Body of pancreas (tissue), 4 donors: ENCODE measurements around the gene RAD51C. TPM values are rescaled to one million over a fixed set of nuclear protein-coding genes. Genes with fewer than 3 reads are reported as not detected.
A peak's percentile ranks its signal among the peaks of the same experiment; 100 is the strongest.

Experiments
- ATAC-seq: fragments of 150-250 bp; one replicate; pipeline ENCODE4 v1.9.1; 2016
- DNase-seq, 4 donors: peaks; one replicate each; pipeline ENCODE4 v3.0.0-alpha.2; 2019
- H3K27ac ChIP-seq, 4 donors: fragments of 200-600 bp; sonication (generic); 1 replicate in 3 of 4; 2 replicates in 1 of 4; pipeline versions ENCODE4 v1.5.1 to v1.6.1; 2016 to 2019; ENCODE audit warnings: mild to moderate bottlenecking in 1 of 4, mixed read lengths in 1 of 4, moderate library complexity in 1 of 4
- H3K27me3 ChIP-seq, 2 donors: fragments of 200-600 bp; sonication (generic); one replicate each; pipeline ENCODE4 v1.6.0; 2016; ENCODE audit warnings: mild to moderate bottlenecking in 1 of 2
- H3K36me3 ChIP-seq, 2 donors: fragments of 200-600 bp; sonication (generic); replicated peaks in 1 of 2; 2 replicates each; pipeline ENCODE4 v1.5.1; 2016; ENCODE audit warnings: low read depth in 2 of 2; ENCODE audit not compliant: insufficient read depth in 1 of 2
- H3K4me1 ChIP-seq: fragments of 200-600 bp; sonication (generic); one replicate; pipeline ENCODE4 v1.6.0; 2016
- H3K4me3 ChIP-seq, 2 donors: fragments of 200-600 bp; sonication (generic); 1 replicate in 1 of 2; 2 replicates in 1 of 2; pipeline ENCODE4 v1.5.1; 2016 to 2019
- H3K9me3 ChIP-seq, 3 donors: fragments of 200-600 bp; sonication (generic); 1 replicate in 2 of 3; 2 replicates in 1 of 3; pipeline ENCODE4 v1.5.1; 2016
- POLR2A ChIP-seq, 3 donors: fragments of 450-650 bp; IDR thresholded peaks; one replicate each; pipeline ENCODE4 v1.6.1; 2016; ENCODE audit warnings: antibody characterized with exemption in 3 of 3, mild to moderate bottlenecking in 2 of 3
- WGBS, 2 donors: methylation state at CpG; one replicate each; pipeline ENCODE4 v1.1.5; 2017; 5-methylcytosine and 5-hydroxymethylcytosine counted together
- intact Hi-C: fragments of 100-400 bp; cut with DNase I; formaldehyde crosslinking; loops from one replicate; pipeline ENCODE4 v1.15.1; 2023
- total RNA-seq, 2 donors: library from RNA; depleted of rRNA; stranded (reverse); fragments of >200 nt; gene quantifications; one replicate each; pipeline ENCODE4 v1.1.0, GENCODE V29; 2016
- TF ChIP-seq, protein P1 (sequence below), 7 experiments: fragments of 450-650 bp in 4 of 7; fragments of 200-600 bp in 3 of 7; sonication (generic) in 3 of 7; IDR thresholded peaks; one replicate each; pipeline ENCODE4 v1.5.1; 2016 to 2019; ENCODE audit warnings: antibody characterized with exemption in 7 of 7

Gene RAD51C
- total RNA-seq, 2 donors from 2014 or later: 3.3 to 13.2 TPM

DNA sequence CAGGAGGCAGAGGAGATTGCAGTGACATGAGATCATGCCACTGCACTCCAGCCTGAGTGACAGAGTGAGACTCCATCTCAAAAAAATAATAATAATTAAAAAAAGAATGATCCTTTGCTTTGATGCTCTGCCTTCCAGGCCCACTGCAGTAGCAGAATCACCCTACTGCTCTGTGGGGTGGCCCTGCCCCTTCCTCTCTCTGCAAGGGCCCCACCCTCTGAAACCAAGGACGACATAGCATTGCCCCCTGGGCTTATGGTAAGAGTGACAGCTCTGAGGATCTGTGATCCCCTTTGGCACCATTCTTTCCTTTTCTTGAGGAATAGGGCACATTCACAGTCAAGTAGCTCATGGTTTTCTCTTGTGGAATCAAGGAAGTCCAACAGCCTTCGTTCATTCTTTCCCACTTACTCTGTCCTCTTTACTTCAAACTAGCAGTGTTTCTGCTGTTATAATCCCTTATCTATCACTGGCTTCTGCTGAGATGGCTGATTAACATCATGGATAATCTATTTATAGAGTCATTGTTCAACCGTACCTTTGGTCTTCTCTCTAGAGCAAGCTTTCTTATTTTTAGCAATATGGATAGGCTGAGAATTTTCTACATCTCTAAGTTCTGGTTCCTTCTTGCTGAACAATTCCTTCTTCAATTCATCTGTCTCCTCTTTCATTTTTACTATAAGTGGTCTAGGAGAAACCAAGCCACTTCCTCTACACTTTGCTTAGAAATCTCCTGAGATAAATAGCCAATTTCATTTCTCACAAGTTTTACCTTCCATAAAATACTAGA, 14.1 kb downstream of the RAD51C start:
- Histone ChIP-seq H3K4me1 (no peaks in the 10 kb centered on the region), H3K4me3 (no peak overlapping the region), H3K27ac (no peak overlapping the region), H3K36me3 (peaks cover 0 to 2% of the 10 kb centered on the region in 2 donors), H3K27me3 (no peaks in the 10 kb centered on the region), H3K9me3 (no peaks in the 10 kb centered on the region)
- 68 to 78% methylated on average over 3 of the region's 3 CpGs for WGBS, 2 donors
- ATAC-seq (no peak), DNase-seq (no peak)
- TF ChIP-seq, protein P1, sequence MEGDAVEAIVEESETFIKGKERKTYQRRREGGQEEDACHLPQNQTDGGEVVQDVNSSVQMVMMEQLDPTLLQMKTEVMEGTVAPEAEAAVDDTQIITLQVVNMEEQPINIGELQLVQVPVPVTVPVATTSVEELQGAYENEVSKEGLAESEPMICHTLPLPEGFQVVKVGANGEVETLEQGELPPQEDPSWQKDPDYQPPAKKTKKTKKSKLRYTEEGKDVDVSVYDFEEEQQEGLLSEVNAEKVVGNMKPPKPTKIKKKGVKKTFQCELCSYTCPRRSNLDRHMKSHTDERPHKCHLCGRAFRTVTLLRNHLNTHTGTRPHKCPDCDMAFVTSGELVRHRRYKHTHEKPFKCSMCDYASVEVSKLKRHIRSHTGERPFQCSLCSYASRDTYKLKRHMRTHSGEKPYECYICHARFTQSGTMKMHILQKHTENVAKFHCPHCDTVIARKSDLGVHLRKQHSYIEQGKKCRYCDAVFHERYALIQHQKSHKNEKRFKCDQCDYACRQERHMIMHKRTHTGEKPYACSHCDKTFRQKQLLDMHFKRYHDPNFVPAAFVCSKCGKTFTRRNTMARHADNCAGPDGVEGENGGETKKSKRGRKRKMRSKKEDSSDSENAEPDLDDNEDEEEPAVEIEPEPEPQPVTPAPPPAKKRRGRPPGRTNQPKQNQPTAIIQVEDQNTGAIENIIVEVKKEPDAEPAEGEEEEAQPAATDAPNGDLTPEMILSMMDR (IDR thresholded peaks at IDR 0.05): no peak
- TF ChIP-seq POLR2A (IDR thresholded peaks at IDR 0.05): no peak
- intact Hi-C loops: no loop called here

- 49 to 50% methylated on average over 4 of the region's 4 CpGs for WGBS, 2 donors
- Histone ChIP-seq H3K27ac (no peak overlapping the region), H3K36me3 (no peaks in the 10 kb centered on the region), H3K9me3 (no peaks in the 10 kb centered on the region), H3K4me1 (no peaks in the 10 kb centered on the region), H3K4me3 (no peak overlapping the region), H3K27me3 (no peaks in the 10 kb centered on the region)
- no peak for ATAC-seq
- intact Hi-C loops: loop anchor here (10.0 kb wide), 1 partner anchor 304 kb away; no protein-coding TSS in a partner anchor
- DNase-seq: peak; percentile 24 to 63 (median 46)
- TF ChIP-seq POLR2A (IDR thresholded peaks at IDR 0.05): no peak
- TF ChIP-seq, protein P1 (IDR thresholded peaks at IDR 0.05): peak; percentile 25 to 83 (median 64)
Observed at GRCh38 chr17:58710948-58711552, 18.6 kb downstream of the RAD51C start.

DNA sequence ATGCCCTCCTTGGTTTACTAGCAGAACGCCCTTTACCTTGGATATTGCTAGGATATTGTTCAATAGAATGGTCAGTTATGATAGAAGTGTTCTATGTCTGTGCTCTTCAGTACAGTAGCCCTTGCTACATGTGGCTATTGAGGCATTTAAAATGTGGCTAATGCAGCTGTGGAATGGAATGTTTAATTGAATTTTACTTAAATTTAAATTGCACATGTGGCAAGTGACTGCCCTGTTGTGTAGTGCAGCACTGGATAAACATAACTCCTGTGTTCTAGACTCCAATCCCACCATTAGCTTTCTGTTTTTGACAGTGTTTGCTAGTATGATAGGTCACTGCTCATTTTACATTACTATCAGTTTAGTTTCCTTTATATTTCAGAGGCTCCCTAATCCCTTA, 29.9 kb downstream of the RAD51C start:
- no peak for DNase-seq
- no peak overlapping the region for H3K27ac ChIP-seq
- WGBS, 2 donors: 90 to 94% methylated on average over 1 of the region's 1 CpG
- H3K9me3 ChIP-seq: no peaks in the 10 kb centered on the region
- no peaks in the 10 kb centered on the region for H3K4me1 ChIP-seq
- intact Hi-C loops: no loop called here
- no peaks in the 10 kb centered on the region for H3K36me3 ChIP-seq
- no peak for ATAC-seq
- no peak overlapping the region for H3K4me3 ChIP-seq
- no peaks in the 10 kb centered on the region for H3K27me3 ChIP-seq
- TF ChIP-seq, protein P1 (IDR thresholded peaks at IDR 0.05): no peak
- no peak for TF ChIP-seq POLR2A (IDR thresholded peaks at IDR 0.05)

DNA sequence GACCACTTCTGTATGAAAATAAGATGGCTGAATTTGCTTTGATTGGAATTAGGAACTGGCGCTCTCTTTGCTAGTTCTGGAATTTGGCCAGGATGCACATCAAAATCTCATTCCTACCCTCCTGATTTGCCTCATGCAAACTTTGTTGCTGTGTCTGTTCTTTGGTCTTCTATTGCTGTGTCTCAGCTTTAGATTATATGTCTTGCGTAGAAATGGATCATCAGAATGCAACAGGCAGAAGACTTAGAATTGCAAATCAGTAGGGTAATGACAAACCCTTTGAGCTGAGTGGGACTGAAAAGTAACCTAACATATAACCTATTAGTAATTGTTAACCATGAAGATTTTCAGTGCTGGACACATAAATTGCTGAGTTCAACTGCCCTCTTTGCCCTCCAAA, 30.3 kb downstream of the RAD51C start:
- no peaks in the 10 kb centered on the region for H3K4me1 ChIP-seq
- DNase-seq: no peak
- WGBS, 2 donors: 97 to 100% methylated on average over 2 of the region's 2 CpGs
- H3K36me3 ChIP-seq: no peaks in the 10 kb centered on the region
- no peak for ATAC-seq
- H3K9me3 ChIP-seq: no peaks in the 10 kb centered on the region
- intact Hi-C loops: no loop called here
- TF ChIP-seq, protein P1 (IDR thresholded peaks at IDR 0.05): no peak
- no peak for TF ChIP-seq POLR2A (IDR thresholded peaks at IDR 0.05)
- no peak overlapping the region for H3K4me3 ChIP-seq
- H3K27me3 ChIP-seq: no peaks in the 10 kb centered on the region
- no peak overlapping the region for H3K27ac ChIP-seq
